ENCODE measurements around the gene SPAG16.

DNA sequence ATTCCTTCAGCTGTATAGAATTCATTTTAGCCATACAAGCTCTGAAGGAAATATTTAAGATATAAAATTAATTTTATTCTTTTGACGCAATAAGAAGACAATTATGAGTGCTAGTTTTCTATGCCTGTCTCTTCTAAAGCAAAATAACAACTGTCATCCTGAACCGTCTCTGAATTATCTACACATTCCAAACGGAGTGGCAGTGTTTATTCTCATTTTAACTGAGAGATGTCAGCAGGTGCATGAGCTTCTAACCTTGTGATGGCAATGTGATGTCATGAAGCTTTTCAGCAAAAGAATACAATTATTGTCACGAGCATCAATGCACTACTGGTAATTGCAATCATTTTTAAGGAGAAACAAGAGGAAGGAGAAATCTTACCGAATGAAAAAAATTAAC lies 274.8 kb downstream of the SPAG16 start:
- TF ChIP-seq, protein P1, sequence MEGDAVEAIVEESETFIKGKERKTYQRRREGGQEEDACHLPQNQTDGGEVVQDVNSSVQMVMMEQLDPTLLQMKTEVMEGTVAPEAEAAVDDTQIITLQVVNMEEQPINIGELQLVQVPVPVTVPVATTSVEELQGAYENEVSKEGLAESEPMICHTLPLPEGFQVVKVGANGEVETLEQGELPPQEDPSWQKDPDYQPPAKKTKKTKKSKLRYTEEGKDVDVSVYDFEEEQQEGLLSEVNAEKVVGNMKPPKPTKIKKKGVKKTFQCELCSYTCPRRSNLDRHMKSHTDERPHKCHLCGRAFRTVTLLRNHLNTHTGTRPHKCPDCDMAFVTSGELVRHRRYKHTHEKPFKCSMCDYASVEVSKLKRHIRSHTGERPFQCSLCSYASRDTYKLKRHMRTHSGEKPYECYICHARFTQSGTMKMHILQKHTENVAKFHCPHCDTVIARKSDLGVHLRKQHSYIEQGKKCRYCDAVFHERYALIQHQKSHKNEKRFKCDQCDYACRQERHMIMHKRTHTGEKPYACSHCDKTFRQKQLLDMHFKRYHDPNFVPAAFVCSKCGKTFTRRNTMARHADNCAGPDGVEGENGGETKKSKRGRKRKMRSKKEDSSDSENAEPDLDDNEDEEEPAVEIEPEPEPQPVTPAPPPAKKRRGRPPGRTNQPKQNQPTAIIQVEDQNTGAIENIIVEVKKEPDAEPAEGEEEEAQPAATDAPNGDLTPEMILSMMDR (IDR thresholded peaks at IDR 0.05): no peak
- no peak for TF ChIP-seq POLR2A (IDR thresholded peaks at IDR 0.05)
